GM18507 (cell line): ENCODE measurements around the gene SLC45A1.

Experiments used
- DNase-seq: peaks from one replicate; pipeline ENCODE4 v3.0.0; 2011; ENCODE audit warnings: low read depth; ENCODE audit not compliant: insufficient read length; ENCODE audit errors: extremely low spot score
- FAIRE-seq: peaks from 2 replicates; lab custom pipeline; 2011; peaks lifted over from hg19 to GRCh38; lab: Jason Lieb, UNC

SLC45A1 gene

GRCh38 chr1:8362701-8363101 is 44.8 kb downstream of the SLC45A1 start:
- DNase-seq (no peak), FAIRE-seq (no peak)

DNA sequence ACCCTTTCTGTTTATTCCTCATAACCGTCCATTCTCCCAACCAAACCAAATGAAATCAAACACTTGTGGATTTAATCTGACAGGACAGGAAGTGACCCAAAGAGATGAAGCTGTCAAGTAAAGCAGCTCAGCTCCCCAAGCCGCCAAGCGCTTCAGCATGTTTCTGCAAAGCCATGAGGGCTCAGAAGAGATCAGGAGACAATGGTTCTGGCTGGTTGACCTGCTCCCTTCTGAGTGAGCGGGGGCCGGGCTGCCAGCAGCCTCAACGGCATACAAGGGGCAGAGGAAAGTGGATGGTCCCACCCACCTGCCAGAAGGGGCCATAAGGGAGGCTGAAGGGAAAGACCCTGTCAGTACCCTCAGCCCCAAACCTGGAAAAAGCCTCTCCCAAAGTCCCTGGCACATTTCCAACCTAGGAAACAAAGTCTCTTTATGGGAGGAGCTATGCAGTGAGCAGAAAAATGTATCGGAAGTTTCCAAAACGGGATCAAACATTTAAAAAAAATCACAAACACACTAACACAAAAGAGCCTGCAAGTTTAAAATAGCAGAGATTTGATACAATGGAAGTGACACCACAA is 45.4 kb downstream of the SLC45A1 start:
- FAIRE-seq = no peak
- DNase-seq = no peak

- FAIRE-seq (no peak), DNase-seq (no peak)
Observed at GRCh38 chr1:8363767-8364301, 45.9 kb downstream of the SLC45A1 start.

DNA sequence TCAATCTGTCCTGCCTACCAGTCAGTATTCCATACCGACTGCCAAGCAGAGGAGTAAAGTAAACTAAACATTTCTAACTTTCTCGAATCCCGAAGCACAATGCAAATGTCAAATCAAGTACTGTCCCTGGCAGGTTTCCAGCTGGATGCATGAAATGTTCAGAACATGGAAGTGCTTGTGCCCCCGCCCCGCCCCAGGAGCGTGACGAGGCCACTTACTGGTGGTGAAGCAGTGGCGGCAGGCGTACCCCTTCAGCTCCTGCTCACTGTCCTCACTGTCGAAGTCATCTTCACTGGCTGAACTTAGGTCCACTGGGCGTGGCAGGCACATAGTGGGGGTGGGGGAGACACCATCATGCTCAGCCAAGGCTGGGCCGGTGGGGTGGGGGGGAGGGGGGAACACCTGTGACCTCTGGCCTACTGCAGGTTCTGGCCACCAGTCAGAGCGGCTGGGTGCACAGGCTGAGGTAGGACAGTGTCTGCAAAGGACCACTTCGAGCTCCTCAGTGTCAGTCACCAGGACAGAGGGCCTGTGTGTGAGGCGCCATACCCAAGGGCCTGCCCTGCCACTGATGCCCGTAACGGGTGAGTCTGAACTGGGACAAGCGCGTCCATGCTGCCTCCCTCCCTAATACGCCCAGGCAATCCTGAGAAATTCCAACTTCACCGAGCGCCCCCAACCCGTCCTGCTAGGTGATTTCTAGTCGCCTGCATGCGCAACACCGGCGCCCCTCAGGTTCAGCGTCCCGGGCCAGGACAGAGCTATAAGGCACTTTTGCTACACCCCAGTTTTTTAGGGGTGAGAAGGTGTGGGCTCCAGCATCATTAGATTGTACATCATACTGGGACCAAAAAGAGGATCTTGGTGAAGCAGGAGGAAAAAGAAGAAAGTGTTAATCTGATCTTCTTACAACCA is 46.9 kb downstream of the SLC45A1 start:
- DNase-seq (no peak), FAIRE-seq (no peak)

DNA sequence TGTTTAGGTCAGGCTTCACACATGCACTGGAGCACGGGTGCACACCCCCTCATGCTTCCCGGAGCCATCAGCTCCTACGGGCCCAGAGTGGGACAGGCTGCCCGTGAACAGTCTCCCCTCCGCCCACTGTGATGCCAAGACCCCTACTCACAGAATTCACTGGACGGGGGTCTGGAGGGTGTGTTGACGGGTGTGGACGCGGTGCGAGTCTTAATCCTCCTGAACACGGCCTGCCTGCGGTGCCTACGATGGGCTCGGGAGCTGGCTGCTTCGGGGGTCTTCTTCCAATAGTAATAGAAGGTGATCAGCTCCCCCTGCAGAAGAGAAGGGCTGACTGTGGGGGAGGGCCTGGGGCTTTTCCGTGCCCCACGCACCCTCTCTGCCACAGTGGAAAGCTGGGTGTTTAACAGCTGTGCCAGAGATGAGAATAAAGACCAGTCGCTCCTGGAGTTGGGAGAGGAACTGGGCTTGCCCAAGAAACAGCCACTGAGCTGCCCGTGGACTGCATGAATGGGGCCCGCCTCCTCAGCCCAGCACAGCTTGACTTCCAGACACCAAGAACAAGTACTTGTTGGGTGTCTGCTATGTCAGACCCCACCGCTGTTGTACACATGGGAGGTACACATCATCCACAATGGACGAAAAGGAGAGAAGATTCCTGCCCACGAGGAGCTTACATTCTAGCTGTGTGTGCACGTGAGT is 47.9 kb downstream of the SLC45A1 start:
- FAIRE-seq = no peak
- DNase-seq = no peak

- DNase-seq = no peak
- no peak for FAIRE-seq
Observed at GRCh38 chr1:8367571-8368194, 49.8 kb downstream of the SLC45A1 start.

GRCh38 chr1:8368956-8369639 is 51.2 kb downstream of the SLC45A1 start:
- no peak for DNase-seq
- FAIRE-seq = no peak

- DNase-seq = no peak
- FAIRE-seq = no peak
Observed at GRCh38 chr1:8370046-8370881, 52.4 kb downstream of the SLC45A1 start.

DNA sequence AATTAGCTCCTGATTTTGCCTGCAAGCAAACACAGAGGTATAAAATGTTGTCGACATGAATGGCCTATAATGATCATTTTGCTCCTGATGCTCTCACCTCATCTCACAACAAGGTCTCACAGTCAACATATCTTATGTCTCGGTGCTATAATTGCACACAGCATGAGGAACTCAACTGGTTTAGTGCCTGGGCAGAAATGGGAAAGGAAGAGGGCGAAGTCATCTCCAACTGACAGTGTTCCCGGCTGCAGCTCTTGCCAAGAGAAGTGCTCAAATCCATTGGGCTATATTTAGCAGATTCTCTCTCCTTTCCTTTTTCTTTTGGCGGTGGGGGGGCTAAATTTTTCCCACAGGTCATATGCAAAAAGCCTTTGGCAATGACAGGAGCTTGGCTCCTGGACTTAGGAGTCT is 53.0 kb downstream of the SLC45A1 start:
- no peak for FAIRE-seq

DNA sequence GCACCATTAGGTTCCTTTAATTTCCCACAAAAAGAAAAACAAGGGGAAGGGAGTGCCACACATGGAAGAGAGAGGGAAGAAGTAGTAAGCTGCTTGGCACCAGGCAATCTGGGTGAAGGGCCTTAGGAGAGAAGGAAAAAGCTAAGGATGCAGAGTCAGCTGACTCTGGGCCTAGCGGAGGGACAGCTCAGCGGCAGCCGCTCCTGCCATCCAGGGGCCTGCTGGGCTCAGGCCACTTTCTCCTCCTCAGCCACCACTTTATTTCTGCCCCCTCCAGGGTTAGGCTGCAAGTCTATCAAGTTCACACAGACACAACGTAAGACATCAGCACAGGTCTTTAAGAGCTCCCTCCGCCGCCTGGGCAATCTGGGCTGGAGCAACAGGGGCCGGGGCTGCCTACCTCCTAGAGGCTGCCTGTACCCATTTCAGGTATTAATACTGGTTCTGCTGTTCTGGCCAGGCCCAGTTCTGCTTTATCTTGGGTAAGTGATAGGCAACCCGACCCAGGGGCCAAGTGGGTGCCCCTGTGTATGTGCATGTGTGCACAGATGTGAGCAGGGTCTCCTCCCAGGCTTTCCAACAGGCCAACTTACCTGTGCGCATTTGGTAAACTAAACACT is 53.6 kb downstream of the SLC45A1 start:
- FAIRE-seq (no peak), DNase-seq (no peak)

More for the DNA sequence above, 53.0 kb downstream of the SLC45A1 start:
- no peak for DNase-seq

- FAIRE-seq (no peak), DNase-seq (no peak)
Observed at GRCh38 chr1:8373125-8373524, 55.2 kb downstream of the SLC45A1 start.

GRCh38 chr1:8373581-8374241 is 55.8 kb downstream of the SLC45A1 start:
- no peak for FAIRE-seq

DNA sequence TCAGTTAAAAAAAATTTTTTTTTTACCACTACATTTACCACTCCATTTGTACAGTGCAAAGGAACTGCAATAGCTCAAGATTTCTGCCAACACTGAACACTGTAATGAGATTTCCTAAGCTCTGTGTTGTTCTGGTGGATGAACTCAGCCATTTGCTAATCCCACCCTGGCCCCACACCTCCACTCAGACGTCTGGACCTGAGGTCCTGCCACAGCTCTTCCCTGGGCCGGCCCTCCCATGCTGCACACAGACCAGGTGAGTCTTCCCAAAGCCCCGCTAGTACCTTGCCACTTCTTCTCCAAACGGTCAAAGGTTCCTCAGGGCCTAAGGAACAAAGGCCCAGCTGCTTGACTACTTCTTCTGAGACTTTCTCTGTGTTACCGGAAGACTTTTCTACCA is 56.4 kb downstream of the SLC45A1 start:
- DNase-seq (no peak), FAIRE-seq (no peak)

More at GRCh38 chr1:8373581-8374241, 55.8 kb downstream of the SLC45A1 start:
- no peak for DNase-seq

DNA sequence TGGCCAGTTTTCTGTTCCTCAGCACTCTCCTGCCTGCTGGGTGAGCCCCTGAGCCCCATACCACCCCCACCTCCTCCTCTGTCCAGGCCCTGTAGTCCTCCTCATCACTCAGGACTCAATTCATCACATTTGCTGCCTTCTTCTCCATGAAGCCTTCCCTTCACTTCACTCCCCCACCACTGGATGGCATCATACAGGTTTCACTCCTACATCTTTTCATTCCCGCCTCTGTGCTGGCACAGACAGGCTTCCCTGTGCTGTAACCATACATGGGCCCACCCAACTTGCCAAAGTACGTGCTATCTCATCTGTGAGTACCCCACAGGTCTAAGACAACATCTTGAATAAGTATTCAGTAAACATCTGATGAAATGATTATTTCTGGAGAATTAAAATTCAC is 56.9 kb downstream of the SLC45A1 start:
- FAIRE-seq = peak; percentile 71
- DNase-seq = no peak

- no peak for DNase-seq
- no peak for FAIRE-seq
Observed at GRCh38 chr1:8376358-8376840, 58.5 kb downstream of the SLC45A1 start.

- FAIRE-seq (no peak), DNase-seq (no peak)
Observed at GRCh38 chr1:8377271-8377981, 59.5 kb downstream of the SLC45A1 start.

DNA sequence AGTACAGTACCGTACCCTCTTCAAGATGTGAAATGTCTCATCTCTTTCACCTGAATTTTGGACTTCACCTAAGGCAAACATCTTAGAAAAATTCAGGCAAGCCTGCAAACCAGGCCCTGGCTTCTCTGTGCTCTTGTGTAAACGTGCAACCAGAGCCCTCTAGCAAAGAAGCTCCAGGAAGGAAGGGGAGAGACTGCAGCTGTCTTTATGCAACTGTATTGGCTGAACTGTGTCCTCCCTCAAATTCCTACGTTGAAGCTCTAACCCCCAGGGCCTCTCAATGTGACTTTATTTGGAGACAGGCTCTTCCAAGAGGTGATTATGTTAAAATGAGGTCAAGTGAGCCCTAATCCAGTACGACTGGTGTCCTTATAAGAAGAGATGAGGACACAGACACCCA is 60.3 kb downstream of the SLC45A1 start:
- DNase-seq = no peak
- no peak for FAIRE-seq
